ENCODE data around the gene THBS4.

DNA sequence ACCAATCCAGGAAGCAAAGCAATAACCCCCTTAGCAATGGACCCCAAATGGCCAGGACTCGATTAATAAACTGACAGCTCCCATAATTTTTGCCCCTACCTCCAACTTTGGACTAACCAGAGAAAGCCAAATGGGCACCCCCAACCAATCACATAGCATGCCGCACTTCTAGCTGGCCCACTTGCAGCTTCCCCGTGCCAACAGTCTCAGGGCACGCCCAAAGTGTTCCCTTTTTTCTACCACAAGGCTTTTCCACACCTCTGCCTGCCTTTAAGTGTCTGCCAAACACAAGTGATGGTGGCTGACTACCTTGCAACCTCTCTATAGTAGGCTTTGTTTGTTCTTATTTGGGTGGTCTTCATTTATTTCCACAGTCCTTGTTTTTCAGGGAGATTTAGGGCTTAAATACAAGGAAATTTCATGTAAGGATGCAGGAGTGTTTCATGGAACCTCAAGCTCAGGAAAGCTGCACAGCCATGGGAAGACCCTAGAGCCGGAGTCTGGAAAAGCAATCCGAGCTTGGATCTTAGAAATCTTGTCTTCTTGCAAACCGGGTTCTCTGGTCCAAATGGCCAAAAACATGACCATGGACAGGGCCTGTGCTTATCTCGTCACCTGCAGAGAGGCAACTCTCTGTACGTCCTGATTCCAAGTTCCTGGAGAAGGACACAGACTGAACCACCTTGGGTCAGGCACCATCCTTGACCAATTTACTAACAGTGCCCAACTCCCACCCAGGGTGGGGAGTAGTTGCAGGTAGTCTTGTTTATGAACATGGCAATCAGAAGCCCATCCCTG lies 89.2 kb downstream of the THBS4 start:
- TF ChIP-seq ZEB2 (tag by site-specific recombination; IDR thresholded peaks at IDR 0.05) = no peak
- TF ChIP-seq, protein P1, sequence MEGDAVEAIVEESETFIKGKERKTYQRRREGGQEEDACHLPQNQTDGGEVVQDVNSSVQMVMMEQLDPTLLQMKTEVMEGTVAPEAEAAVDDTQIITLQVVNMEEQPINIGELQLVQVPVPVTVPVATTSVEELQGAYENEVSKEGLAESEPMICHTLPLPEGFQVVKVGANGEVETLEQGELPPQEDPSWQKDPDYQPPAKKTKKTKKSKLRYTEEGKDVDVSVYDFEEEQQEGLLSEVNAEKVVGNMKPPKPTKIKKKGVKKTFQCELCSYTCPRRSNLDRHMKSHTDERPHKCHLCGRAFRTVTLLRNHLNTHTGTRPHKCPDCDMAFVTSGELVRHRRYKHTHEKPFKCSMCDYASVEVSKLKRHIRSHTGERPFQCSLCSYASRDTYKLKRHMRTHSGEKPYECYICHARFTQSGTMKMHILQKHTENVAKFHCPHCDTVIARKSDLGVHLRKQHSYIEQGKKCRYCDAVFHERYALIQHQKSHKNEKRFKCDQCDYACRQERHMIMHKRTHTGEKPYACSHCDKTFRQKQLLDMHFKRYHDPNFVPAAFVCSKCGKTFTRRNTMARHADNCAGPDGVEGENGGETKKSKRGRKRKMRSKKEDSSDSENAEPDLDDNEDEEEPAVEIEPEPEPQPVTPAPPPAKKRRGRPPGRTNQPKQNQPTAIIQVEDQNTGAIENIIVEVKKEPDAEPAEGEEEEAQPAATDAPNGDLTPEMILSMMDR (tag by site-specific recombination; IDR thresholded peaks at IDR 0.05) = no peak
- TF ChIP-seq ZFP37 (tag by site-specific recombination; IDR thresholded peaks at IDR 0.05) = no peak

Measured in HEK293 (cell line).